Measurements from ENCODE around the gene ZSCAN9.

DNA sequence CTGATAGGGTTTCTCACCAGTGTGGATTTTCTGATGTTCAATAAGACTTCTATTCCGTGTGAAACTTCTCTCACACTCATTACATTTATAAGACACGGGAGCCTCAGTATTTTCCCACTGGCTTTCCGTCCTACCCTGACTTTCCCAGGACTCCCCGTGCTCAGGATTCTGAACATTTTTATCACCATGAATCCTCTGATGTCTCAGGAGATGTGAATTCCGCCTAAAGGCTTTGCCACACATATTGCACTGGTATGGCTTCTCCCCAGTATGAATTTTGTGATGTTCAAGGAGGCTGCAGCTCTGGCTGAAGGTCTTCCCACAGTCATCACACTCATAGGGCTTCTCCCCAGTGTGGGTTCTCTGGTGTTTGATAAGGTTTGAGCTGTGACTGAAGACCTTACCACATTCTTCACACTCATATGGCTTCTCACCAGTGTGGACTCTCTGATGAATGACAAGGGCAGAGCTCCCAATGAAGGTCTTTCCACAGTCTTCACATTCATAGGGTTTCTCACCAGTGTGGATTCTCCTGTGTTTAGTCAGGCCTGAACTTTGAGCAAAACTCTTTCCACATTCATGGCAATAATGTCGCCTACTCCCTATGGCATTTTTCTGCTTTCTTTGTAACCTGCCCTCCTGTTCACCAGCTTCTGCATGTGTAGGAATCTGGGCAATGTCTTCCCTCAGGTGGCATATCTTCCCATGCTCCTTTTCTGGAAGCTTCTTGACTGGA, 20.3 kb downstream of the ZSCAN9 start:
- no peak for TF ChIP-seq POLR2A (IDR thresholded peaks at IDR 0.05)
- TF ChIP-seq, protein P1, sequence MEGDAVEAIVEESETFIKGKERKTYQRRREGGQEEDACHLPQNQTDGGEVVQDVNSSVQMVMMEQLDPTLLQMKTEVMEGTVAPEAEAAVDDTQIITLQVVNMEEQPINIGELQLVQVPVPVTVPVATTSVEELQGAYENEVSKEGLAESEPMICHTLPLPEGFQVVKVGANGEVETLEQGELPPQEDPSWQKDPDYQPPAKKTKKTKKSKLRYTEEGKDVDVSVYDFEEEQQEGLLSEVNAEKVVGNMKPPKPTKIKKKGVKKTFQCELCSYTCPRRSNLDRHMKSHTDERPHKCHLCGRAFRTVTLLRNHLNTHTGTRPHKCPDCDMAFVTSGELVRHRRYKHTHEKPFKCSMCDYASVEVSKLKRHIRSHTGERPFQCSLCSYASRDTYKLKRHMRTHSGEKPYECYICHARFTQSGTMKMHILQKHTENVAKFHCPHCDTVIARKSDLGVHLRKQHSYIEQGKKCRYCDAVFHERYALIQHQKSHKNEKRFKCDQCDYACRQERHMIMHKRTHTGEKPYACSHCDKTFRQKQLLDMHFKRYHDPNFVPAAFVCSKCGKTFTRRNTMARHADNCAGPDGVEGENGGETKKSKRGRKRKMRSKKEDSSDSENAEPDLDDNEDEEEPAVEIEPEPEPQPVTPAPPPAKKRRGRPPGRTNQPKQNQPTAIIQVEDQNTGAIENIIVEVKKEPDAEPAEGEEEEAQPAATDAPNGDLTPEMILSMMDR (IDR thresholded peaks at IDR 0.05) = no peak
